Right atrium auricular region (tissue), 2 donors: ENCODE measurements around the gene PAX7. TPM values are rescaled to one million over a fixed set of nuclear protein-coding genes. Genes with fewer than 3 reads are reported as not detected.

ENCODE experiments used
- DNase-seq: peaks from one replicate; pipeline ENCODE4 v3.0.0-alpha.2; 2019; ENCODE audit warnings: low spot score
- H3K27ac ChIP-seq, 2 donors: fragments of 200-600 bp; sonication (generic); 1 replicate in 1 of 2; 2 replicates in 1 of 2; pipeline ENCODE4 v1.5.1; 2016 to 2019
- H3K27me3 ChIP-seq, 2 donors: fragments of 200-600 bp; sonication (generic); one replicate each; pipeline versions ENCODE4 v1.5.1 to v1.6.0; 2017 to 2019
- H3K36me3 ChIP-seq: fragments of 200-600 bp; sonication (generic); one replicate; pipeline ENCODE4 v1.5.1; 2016
- H3K4me1 ChIP-seq, 2 donors: fragments of 200-600 bp; sonication (generic); one replicate each; pipeline versions ENCODE4 v1.5.1 to v1.6.0; 2017 to 2019
- H3K4me3 ChIP-seq, 2 donors: fragments of 200-600 bp; sonication (generic); 1 replicate in 1 of 2; 2 replicates in 1 of 2; pipeline ENCODE4 v1.5.1; 2017 to 2019; ENCODE audit warnings: mild to moderate bottlenecking in 1 of 2, moderate library complexity in 1 of 2
- H3K9me3 ChIP-seq, 2 donors: fragments of 200-600 bp; sonication (generic); one replicate each; pipeline ENCODE4 v1.5.1; 2019
- CTCF ChIP-seq, 2 donors: fragments of 200-600 bp; sonication (generic); IDR thresholded peaks; one replicate each; pipeline ENCODE4 v1.5.1; 2019; ENCODE audit warnings: antibody characterized with exemption in 2 of 2
- total RNA-seq, 2 donors: library from RNA; depleted of rRNA; stranded (reverse); fragments of >200 nt; gene quantifications; one replicate each; pipeline ENCODE4 v1.1.0, GENCODE V29; 2016

Gene PAX7
- total RNA-seq, 2 donors from 2014 or later = not detected

- no peaks in the 10 kb centered on the region for H3K36me3 ChIP-seq
- peaks cover 22 to 63% of the 10 kb centered on the region in 2 donors for H3K27me3 ChIP-seq
- H3K4me3 ChIP-seq = no peak overlapping the region
- peaks cover 0 to 11% of the 10 kb centered on the region in 2 donors for H3K4me1 ChIP-seq
- H3K9me3 ChIP-seq = no peaks in the 10 kb centered on the region
- DNase-seq = no peak
- TF ChIP-seq CTCF (IDR thresholded peaks at IDR 0.05) = no peak
- no peak overlapping the region for H3K27ac ChIP-seq
Measured at GRCh38 chr1:18644973-18645746, 14.5 kb downstream of the PAX7 start.

- Histone ChIP-seq H3K4me1 (peaks cover 0 to 11% of the 10 kb centered on the region in 2 donors), H3K36me3 (no peaks in the 10 kb centered on the region), H3K9me3 (no peaks in the 10 kb centered on the region), H3K27me3 (peaks cover 17 to 57% of the 10 kb centered on the region in 2 donors), H3K4me3 (no peak overlapping the region), H3K27ac (no peak overlapping the region)
- TF ChIP-seq CTCF (IDR thresholded peaks at IDR 0.05) = no peak
- DNase-seq = no peak
Measured at GRCh38 chr1:18645747-18646090, 15.1 kb downstream of the PAX7 start.

GRCh38 chr1:18646091-18646785, 15.6 kb downstream of the PAX7 start:
- no peak for DNase-seq
- Histone ChIP-seq H3K4me3 (peak overlapping the region in 1 of 2 donors; percentile 34), H3K36me3 (no peaks in the 10 kb centered on the region), H3K4me1 (peaks cover 0 to 11% of the 10 kb centered on the region in 2 donors), H3K9me3 (no peaks in the 10 kb centered on the region), H3K27ac (no peak overlapping the region), H3K27me3 (peaks cover 11 to 52% of the 10 kb centered on the region in 2 donors)
- no peak for TF ChIP-seq CTCF (IDR thresholded peaks at IDR 0.05)

- Histone ChIP-seq H3K27me3 (peaks cover 16 to 48% of the 10 kb centered on the region in 2 donors), H3K4me1 (peaks cover 0 to 11% of the 10 kb centered on the region in 2 donors), H3K36me3 (no peaks in the 10 kb centered on the region), H3K27ac (no peak overlapping the region), H3K9me3 (no peaks in the 10 kb centered on the region), H3K4me3 (peak overlapping the region in 1 of 2 donors; percentile 34)
- no peak for TF ChIP-seq CTCF (IDR thresholded peaks at IDR 0.05)
- DNase-seq = no peak
Measured at GRCh38 chr1:18646786-18647410, 16.3 kb downstream of the PAX7 start.

- H3K27ac ChIP-seq = no peak overlapping the region
- H3K9me3 ChIP-seq = no peaks in the 10 kb centered on the region
- no peak for DNase-seq
- H3K4me1 ChIP-seq = peaks cover 0 to 11% of the 10 kb centered on the region in 2 donors
- H3K4me3 ChIP-seq = no peak overlapping the region
- H3K27me3 ChIP-seq = peaks cover 17 to 49% of the 10 kb centered on the region in 2 donors
- no peak for TF ChIP-seq CTCF (IDR thresholded peaks at IDR 0.05)
- no peaks in the 10 kb centered on the region for H3K36me3 ChIP-seq
Measured at GRCh38 chr1:18647681-18648214, 17.1 kb downstream of the PAX7 start.
